ENCODE results near the gene UPF2.

- TF ChIP-seq, protein P1, sequence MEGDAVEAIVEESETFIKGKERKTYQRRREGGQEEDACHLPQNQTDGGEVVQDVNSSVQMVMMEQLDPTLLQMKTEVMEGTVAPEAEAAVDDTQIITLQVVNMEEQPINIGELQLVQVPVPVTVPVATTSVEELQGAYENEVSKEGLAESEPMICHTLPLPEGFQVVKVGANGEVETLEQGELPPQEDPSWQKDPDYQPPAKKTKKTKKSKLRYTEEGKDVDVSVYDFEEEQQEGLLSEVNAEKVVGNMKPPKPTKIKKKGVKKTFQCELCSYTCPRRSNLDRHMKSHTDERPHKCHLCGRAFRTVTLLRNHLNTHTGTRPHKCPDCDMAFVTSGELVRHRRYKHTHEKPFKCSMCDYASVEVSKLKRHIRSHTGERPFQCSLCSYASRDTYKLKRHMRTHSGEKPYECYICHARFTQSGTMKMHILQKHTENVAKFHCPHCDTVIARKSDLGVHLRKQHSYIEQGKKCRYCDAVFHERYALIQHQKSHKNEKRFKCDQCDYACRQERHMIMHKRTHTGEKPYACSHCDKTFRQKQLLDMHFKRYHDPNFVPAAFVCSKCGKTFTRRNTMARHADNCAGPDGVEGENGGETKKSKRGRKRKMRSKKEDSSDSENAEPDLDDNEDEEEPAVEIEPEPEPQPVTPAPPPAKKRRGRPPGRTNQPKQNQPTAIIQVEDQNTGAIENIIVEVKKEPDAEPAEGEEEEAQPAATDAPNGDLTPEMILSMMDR (IDR thresholded peaks at IDR 0.05) = no peak
- TF ChIP-seq POLR2A (IDR thresholded peaks at IDR 0.05) = no peak
These were observed 106.0 kb downstream of the UPF2 start for GRCh38 chr10:11936389-11937152.
